Endothelial cell of umbilical vein (primary cell): ENCODE measurements around the gene UBL3. TPM values are rescaled to one million over a fixed set of nuclear protein-coding genes. Genes with fewer than 3 reads are reported as not detected.
A peak's percentile ranks its signal among the peaks of the same experiment; 100 is the strongest.

Experiments used
- BruUV-seq: library from RNA; stranded (reverse); fragments of 400-500 nt; replicated peaks from 2 replicates; lab custom pipeline; 2021; lab: Mats Ljungman, UMichigan
- CTCF ChIA-PET: fragments of 300-600, 350-600 bp; sonication (Branson Sonifier 250); formaldehyde crosslinking; loops from one replicate; lab custom pipeline; 2021; ENCODE audit warnings: antibody characterized with exemption, inconsistent platforms; lab: Charles Lee
- POLR2A ChIA-PET: fragments of 300-600, 350-600 bp; sonication (Branson Sonifier 250); formaldehyde crosslinking; loops from one replicate; lab custom pipeline; 2021; ENCODE audit warnings: antibody characterized with exemption, inconsistent platforms; lab: Charles Lee
- DNase-seq: peaks from one replicate; pipeline ENCODE4 v3.0.0-alpha.2; 2011; ENCODE audit warnings: low read depth, low spot score
- FAIRE-seq: peaks from 2 replicates; lab custom pipeline; 2011; peaks lifted over from hg19 to GRCh38; lab: Jason Lieb, UNC
- H2AFZ ChIP-seq: 2 replicates; pipeline ENCODE4 v1.6.0; 2012; ENCODE audit warnings: low read depth, low read length, control low read depth, inconsistent platforms
- H3K27ac ChIP-seq: 2 replicates; pipeline ENCODE4 v1.5.1; 2011; ENCODE audit warnings: low read depth, mild to moderate bottlenecking, control low read depth, low read length, moderate library complexity; ENCODE audit not compliant: insufficient read depth
- H3K27me3 ChIP-seq, 2 experiments: 2 replicates each; pipeline versions ENCODE4 v1.6.0 to v1.6.1; 2011; ENCODE audit warnings: low read length in 2 of 2, mixed read lengths in 1 of 2; ENCODE audit not compliant: control insufficient read depth in 2 of 2, insufficient read depth in 2 of 2
- H3K36me3 ChIP-seq, 2 experiments: 2 replicates in 1 of 2; 3 replicates in 1 of 2; pipeline ENCODE4 v1.5.1; 2011; ENCODE audit warnings: low read length in 2 of 2, mild to moderate bottlenecking in 1 of 2, moderate library complexity in 1 of 2; ENCODE audit not compliant: control insufficient read depth in 2 of 2, insufficient read depth in 2 of 2; ENCODE audit errors: extremely low read depth in 1 of 2
- H3K4me1 ChIP-seq: 3 replicates; pipeline ENCODE4 v1.5.1; 2011; ENCODE audit warnings: mild to moderate bottlenecking, low read length; ENCODE audit not compliant: control insufficient read depth, insufficient read depth; ENCODE audit errors: extremely low read depth
- H3K4me2 ChIP-seq: 2 replicates; pipeline ENCODE4 v1.6.1; 2011; ENCODE audit warnings: low read length, control low read depth, mixed read lengths; ENCODE audit not compliant: insufficient read depth
- H3K4me3 ChIP-seq, 3 experiments: fragments of 200-600 bp in 1 of 3; sonication (generic), shearing (Covaris generic) in 1 of 3; replicated peaks in 1 of 3; 2 replicates each; pipeline ENCODE4 v1.5.1; 2011 to 2016; ENCODE audit warnings: control low read depth in 3 of 3, low read length in 3 of 3, mild to moderate bottlenecking in 2 of 3, inconsistent platforms in 1 of 3, low read depth in 1 of 3, moderate library complexity in 1 of 3; ENCODE audit not compliant: insufficient read depth in 1 of 3
- H3K79me2 ChIP-seq: 2 replicates; pipeline ENCODE4 v1.6.0; 2012; ENCODE audit warnings: low read length, inconsistent platforms; ENCODE audit not compliant: control insufficient read depth, insufficient read depth
- H3K9ac ChIP-seq: replicated peaks from 2 replicates; pipeline ENCODE3; 2011; ENCODE audit warnings: low read length, control low read depth; ENCODE audit not compliant: insufficient read depth; ENCODE audit errors: extremely low read depth
- H3K9me1 ChIP-seq: replicated peaks from 3 replicates; pipeline ENCODE4 v1.6.0; 2011; ENCODE audit warnings: mild to moderate bottlenecking, low read length; ENCODE audit not compliant: control insufficient read depth, insufficient read depth; ENCODE audit errors: extremely low read depth
- H3K9me3 ChIP-seq: replicated peaks from 2 replicates; pipeline ENCODE4 v1.5.1; 2012; ENCODE audit warnings: low read length, inconsistent platforms; ENCODE audit not compliant: control insufficient read depth, insufficient read depth
- H4K20me1 ChIP-seq: replicated peaks from 2 replicates; pipeline ENCODE3; 2011; ENCODE audit warnings: mild to moderate bottlenecking, low read length; ENCODE audit not compliant: control insufficient read depth, insufficient read depth; ENCODE audit errors: extremely low read depth
- EZH2 ChIP-seq: IDR thresholded peaks from 2 replicates; pipeline ENCODE4 v1.6.1; 2012; ENCODE audit warnings: borderline replicate concordance, low read depth, mild to moderate bottlenecking, moderate library complexity, low read length, inconsistent platforms; ENCODE audit not compliant: severe bottlenecking
- MAX ChIP-seq: IDR thresholded peaks from 2 replicates; pipeline ENCODE4 v1.6.1; 2011; ENCODE audit not compliant: insufficient read depth, insufficient read length
- POLR2A ChIP-seq: IDR thresholded peaks from 2 replicates; pipeline ENCODE4 v1.6.1; 2012; ENCODE audit warnings: low read depth, mild to moderate bottlenecking, control low read depth, low read length
- POLR2AphosphoS5 ChIP-seq: IDR thresholded peaks from 2 replicates; pipeline ENCODE4 v1.6.1; 2012; ENCODE audit warnings: low read depth, mild to moderate bottlenecking, control low read depth, low read length, moderate library complexity; ENCODE audit not compliant: insufficient read depth
- dilution Hi-C: fragments of 300-500 bp; cut with MboI; formaldehyde crosslinking; loops from one replicate; pipeline ENCODE4 v1.15.0; 2019; ENCODE audit warnings: low sequenced_read_pairs; ENCODE audit not compliant: extremely low pct_ligation_motif_present
- intact Hi-C: fragments of 100-400 bp; cut with micrococcal nuclease; formaldehyde crosslinking; loops from one replicate; pipeline ENCODE4 v1.10.0; 2022
- polyA plus RNA-seq, 4 experiments: library from polyadenylated mRNA; depleted of rRNA in 3 of 4; stranded (reverse) in 3 of 4; unstranded in 1 of 4; fragments of >200 nt; gene quantifications; 2 replicates each; pipeline versions ENCODE4 v1.2.1 to v1.2.3, GENCODE V29; 2011 to 2012; ENCODE audit warnings: missing spikeins in 1 of 4
- total RNA-seq: library from RNA; stranded (reverse); gene quantifications from 2 replicates; pipeline ENCODE4 v1.2.3, GENCODE V29; 2021

Gene UBL3
- total and polyA plus RNA-seq, 2 donors (not counting 3 experiments of a cell fraction or from before 2014, with no cell fraction given): 4.8 to 11.8 TPM

- POLR2A ChIA-PET: no interaction called here
Observed at GRCh38 chr13:29849071-29849631, 1.3 kb downstream of the UBL3 start.

GRCh38 chr13:29847501-29847983 is 2.9 kb downstream of the UBL3 start:
- intact Hi-C loops (loop anchor here (1.0 to 10.0 kb wide), 4 partner anchors 255 to 1317 kb away; partner anchors contain the start of gene HSPH1), dilution Hi-C loops (no loop called here)
- Histone ChIP-seq H3K79me2 (peaks cover 46% of the 10 kb centered on the region), H3K4me3 (peak overlapping the region; percentile 20 to 84 (median 67)), H3K27ac (peak overlapping the region; percentile 65), H3K9ac (peak overlapping the region; percentile 65), H3K9me1 (no peaks in the 10 kb centered on the region), H3K4me1 (peaks cover 24% of the 10 kb centered on the region), H3K9me3 (no peaks in the 10 kb centered on the region), H2AFZ (peak overlapping the region; percentile 88), H3K4me2 (peak overlapping the region; percentile 100), H3K36me3 (no peaks in the 10 kb centered on the region), H4K20me1 (no peaks in the 10 kb centered on the region), H3K27me3 (no peaks in the 10 kb centered on the region)
- TF ChIP-seq MAX: no peak
- TF ChIP-seq POLR2A: no peak
- TF ChIP-seq EZH2: no peak
- no peak for TF ChIP-seq POLR2AphosphoS5
- TSS peak; percentile 1 for BruUV-seq
- CTCF ChIA-PET: interaction anchor here (1.1 to 5.7 kb wide), 7 partner anchors 13 to 375 kb away, joined by 3 to 66 read pairs (median 13); no protein-coding TSS in a partner anchor
- FAIRE-seq (peak; percentile 48), DNase-seq (peak; percentile 65)
- POLR2A ChIA-PET: no interaction called here

More at GRCh38 chr13:29849071-29849631, 1.3 kb downstream of the UBL3 start:
- Histone ChIP-seq H3K4me3 (peak overlapping the region; percentile 80 to 99 (median 98)), H3K79me2 (peaks cover 42% of the 10 kb centered on the region), H2AFZ (peak overlapping the region; percentile 65), H3K9me3 (no peaks in the 10 kb centered on the region), H3K9me1 (no peaks in the 10 kb centered on the region), H3K27ac (peak overlapping the region; percentile 83), H3K36me3 (no peaks in the 10 kb centered on the region), H3K9ac (peak overlapping the region; percentile 92), H3K4me1 (peaks cover 24% of the 10 kb centered on the region), H3K27me3 (peaks cover 0 to 9% of the 10 kb centered on the region in 2 experiments), H4K20me1 (no peaks in the 10 kb centered on the region), H3K4me2 (peak overlapping the region; percentile 99)
- FAIRE-seq (no peak), DNase-seq (peak; percentile 52)
- BruUV-seq: TSS peak; percentile 42
- intact Hi-C loops: loop anchor here (5.0 to 10.0 kb wide), 3 partner anchors 257 to 1316 kb away; partner anchors contain the start of gene HSPH1
- CTCF ChIA-PET: interaction anchor here (1.7 to 5.7 kb wide), 5 partner anchors 75 to 341 kb away, joined by 6 to 66 read pairs (median 16); no protein-coding TSS in a partner anchor
- dilution Hi-C loops: no loop called here
- no peak for TF ChIP-seq POLR2AphosphoS5
